ENCODE data around the gene LMNTD2.
A peak's percentile ranks its signal among the peaks of the same experiment; 100 is the strongest.
"Not testable (repeated sequence)": the region's sequence is repeated elsewhere in the genome, so short reads cannot be mapped to it uniquely, and the experiment has no call there.

LMNTD2 gene

GRCh38 chr11:574632-575312 lies 14.2 kb upstream of the LMNTD2 start:
- Histone ChIP-seq H3K9me2 (ENCODE audit: low read depth, low read length) (no peaks in the 10 kb centered on the region), H3F3A (ENCODE audit: insufficient read depth, low read length) (no peaks in the 10 kb centered on the region), H3K4me3 (ENCODE audit: low read depth, low read length, poor library complexity, severe bottlenecking) (peak overlapping the region; percentile 90), H3K27me3 (ENCODE audit: insufficient read depth, low read length) (no peaks in the 10 kb centered on the region), H3K27ac (ENCODE audit: low read depth, low read length, poor library complexity, severe bottlenecking) (no peak overlapping the region), H3K9ac (ENCODE audit: low read length) (peak overlapping the region; percentile 84), H3K36me3 (ENCODE audit: insufficient read depth, low read length) (no peaks in the 10 kb centered on the region; the same call in 1 of the 2 replicates), H3K79me2 (ENCODE audit: insufficient read depth, low read length) (peaks cover 31% of the 10 kb centered on the region), H3K4me2 (ENCODE audit: low read length) (peak overlapping the region; percentile 100), H4K20me1 (ENCODE audit: insufficient read depth, low read length) (no peaks in the 10 kb centered on the region), H2AFZ (ENCODE audit: low read length) (no peak overlapping the region), H3K4me1 (ENCODE audit: insufficient read depth, low read length, severe bottlenecking) (peaks cover 43% of the 10 kb centered on the region), H3K9me3 (ENCODE audit: low read length) (no peaks in the 10 kb centered on the region)
- TF ChIP-seq EZH2 (IDR thresholded peaks at IDR 0.05; ENCODE audit: borderline replicate concordance, low read length) (no peak), CTCF (IDR thresholded peaks at IDR 0.05; ENCODE audit: low read length) (no peak)

GRCh38 chr11:574031-574570 lies 13.6 kb upstream of the LMNTD2 start:
- not testable (repeated sequence) for H3K27me3 ChIP-seq (ENCODE audit: insufficient read depth, low read length); H3K9me2 ChIP-seq (ENCODE audit: low read depth, low read length); H3F3A ChIP-seq (ENCODE audit: insufficient read depth, low read length); H3K27ac ChIP-seq (ENCODE audit: low read depth, low read length, poor library complexity, severe bottlenecking); H4K20me1 ChIP-seq (ENCODE audit: insufficient read depth, low read length); H3K36me3 ChIP-seq (ENCODE audit: insufficient read depth, low read length); H2AFZ ChIP-seq (ENCODE audit: low read length); H3K9ac ChIP-seq (ENCODE audit: low read length); H3K9me3 ChIP-seq (ENCODE audit: low read length)
- peak overlapping the region; percentile 100; the same call in 1 of the 2 replicates for H3K4me2 ChIP-seq (ENCODE audit: low read length)
- H3K4me1 ChIP-seq (ENCODE audit: insufficient read depth, low read length, severe bottlenecking), result peaks cover 41% of the 10 kb centered on the region
- peak overlapping the region; percentile 90 for H3K4me3 ChIP-seq (ENCODE audit: low read depth, low read length, poor library complexity, severe bottlenecking)
- peaks cover 24% of the 10 kb centered on the region for H3K79me2 ChIP-seq (ENCODE audit: insufficient read depth, low read length)

- Histone ChIP-seq H3K27ac (ENCODE audit: low read depth, low read length, poor library complexity, severe bottlenecking) (no peak overlapping the region), H3K9me3 (ENCODE audit: low read length) (no peaks in the 10 kb centered on the region), H3K79me2 (ENCODE audit: insufficient read depth, low read length) (peaks cover 16% of the 10 kb centered on the region), H3K36me3 (ENCODE audit: insufficient read depth, low read length) (no peaks in the 10 kb centered on the region; the same call in 1 of the 2 replicates), H3K27me3 (ENCODE audit: insufficient read depth, low read length) (peaks cover 5% of the 10 kb centered on the region; the same call in 1 of the 2 replicates), H3F3A (ENCODE audit: insufficient read depth, low read length) (no peaks in the 10 kb centered on the region), H3K9me2 (ENCODE audit: low read depth, low read length) (no peaks in the 10 kb centered on the region), H2AFZ (ENCODE audit: low read length) (no peak overlapping the region), H3K9ac (ENCODE audit: low read length) (no peak overlapping the region), H3K4me3 (ENCODE audit: low read depth, low read length, poor library complexity, severe bottlenecking) (no peak overlapping the region), H3K4me2 (ENCODE audit: low read length) (no peak overlapping the region), H3K4me1 (ENCODE audit: insufficient read depth, low read length, severe bottlenecking) (peaks cover 36% of the 10 kb centered on the region), H4K20me1 (ENCODE audit: insufficient read depth, low read length) (no peaks in the 10 kb centered on the region)
- no peak for TF ChIP-seq CTCF (IDR thresholded peaks at IDR 0.05; ENCODE audit: low read length)
- TF ChIP-seq EZH2 (IDR thresholded peaks at IDR 0.05; ENCODE audit: borderline replicate concordance, low read length), result no peak
These were observed 12.7 kb upstream of the LMNTD2 start for GRCh38 chr11:573146-573759.
